Muscle layer of colon (tissue), 2 donors: Measurements from ENCODE around the gene CROCC2.

ENCODE experiments used
- H3K27ac ChIP-seq: one replicate; pipeline ENCODE4 v1.7.0; 2013; ENCODE audit warnings: low read depth, mild to moderate bottlenecking, low read length, moderate library complexity
- H3K27me3 ChIP-seq, 2 donors: one replicate each; pipeline ENCODE4 v1.7.0; 2013; ENCODE audit warnings: low read length in 2 of 2, mild to moderate bottlenecking in 2 of 2; ENCODE audit not compliant: insufficient read depth in 2 of 2, control insufficient read depth in 1 of 2
- H3K36me3 ChIP-seq: one replicate; pipeline ENCODE4 v1.7.0; 2013; ENCODE audit warnings: mild to moderate bottlenecking, low read length; ENCODE audit not compliant: insufficient read depth
- H3K4me1 ChIP-seq: one replicate; pipeline ENCODE4 v1.7.0; 2013; ENCODE audit warnings: mild to moderate bottlenecking, low read length; ENCODE audit not compliant: insufficient read depth
- H3K4me3 ChIP-seq, 2 donors: one replicate each; pipeline ENCODE4 v1.7.0; 2013; ENCODE audit warnings: low read length in 2 of 2, low read depth in 1 of 2, mild to moderate bottlenecking in 1 of 2, moderate library complexity in 1 of 2
- H3K9ac ChIP-seq: one replicate; pipeline ENCODE4 v1.7.0; 2013; ENCODE audit warnings: low read length
- H3K9me3 ChIP-seq: one replicate; pipeline ENCODE4 v1.7.0; 2013; ENCODE audit warnings: mild to moderate bottlenecking, low read length
- donor health status: abdominal sarcoma.
- donor health status: Adenocarcinoma of cecum.

The CROCC2 gene

DNA sequence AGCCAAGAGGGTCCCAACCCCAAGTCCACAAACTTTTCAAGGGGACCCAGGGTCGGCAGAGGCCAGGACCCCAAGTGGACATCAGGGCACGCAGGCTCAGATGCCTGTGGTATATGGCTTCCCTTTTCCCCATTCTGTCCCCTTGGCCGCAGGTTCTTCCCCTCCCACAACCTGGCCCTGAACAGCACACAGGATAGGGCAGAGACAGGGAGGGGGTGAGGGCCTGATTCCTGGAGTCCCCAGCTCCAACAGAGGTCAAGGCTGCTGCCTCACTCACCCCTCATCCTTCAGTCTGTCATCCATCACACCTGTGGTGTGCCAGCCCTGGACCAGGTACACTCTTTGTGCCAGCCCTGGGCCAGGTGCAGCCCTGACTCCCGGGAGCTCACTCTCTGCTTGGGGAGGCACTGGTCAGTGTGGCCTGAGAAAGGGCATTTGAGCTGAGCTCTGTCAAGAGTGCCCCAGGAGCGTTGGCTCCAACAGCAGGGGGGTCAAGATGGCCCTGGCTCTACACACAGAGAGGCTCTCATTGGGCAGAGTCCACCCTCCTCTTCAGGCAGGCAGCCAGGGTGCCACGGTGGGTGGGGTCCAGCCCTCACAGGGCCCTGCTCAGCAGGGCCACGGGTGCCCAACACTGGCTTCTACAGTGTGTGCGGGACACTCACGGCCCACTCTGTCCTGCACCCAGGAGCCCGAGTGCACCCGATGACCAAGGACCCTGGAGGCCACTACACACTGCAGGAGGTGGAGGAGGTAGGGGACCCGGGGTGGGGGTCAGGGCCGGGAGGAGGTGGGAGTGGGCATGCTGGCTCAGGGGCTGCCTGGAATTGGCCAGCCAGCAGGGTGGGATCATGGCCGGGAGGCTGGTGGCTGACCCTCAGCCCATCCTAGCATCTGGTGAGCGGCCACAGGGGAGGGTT is 35.9 kb upstream of the CROCC2 start:
- H3K4me3 ChIP-seq: no peak overlapping the region
- no peaks in the 10 kb centered on the region for H3K9me3 ChIP-seq
- no peak overlapping the region for H3K27ac ChIP-seq
- H3K27me3 ChIP-seq: peaks cover 0 to 4% of the 10 kb centered on the region in 2 donors
- H3K9ac ChIP-seq: no peak overlapping the region
- H3K36me3 ChIP-seq: no peaks in the 10 kb centered on the region
- no peaks in the 10 kb centered on the region for H3K4me1 ChIP-seq

DNA sequence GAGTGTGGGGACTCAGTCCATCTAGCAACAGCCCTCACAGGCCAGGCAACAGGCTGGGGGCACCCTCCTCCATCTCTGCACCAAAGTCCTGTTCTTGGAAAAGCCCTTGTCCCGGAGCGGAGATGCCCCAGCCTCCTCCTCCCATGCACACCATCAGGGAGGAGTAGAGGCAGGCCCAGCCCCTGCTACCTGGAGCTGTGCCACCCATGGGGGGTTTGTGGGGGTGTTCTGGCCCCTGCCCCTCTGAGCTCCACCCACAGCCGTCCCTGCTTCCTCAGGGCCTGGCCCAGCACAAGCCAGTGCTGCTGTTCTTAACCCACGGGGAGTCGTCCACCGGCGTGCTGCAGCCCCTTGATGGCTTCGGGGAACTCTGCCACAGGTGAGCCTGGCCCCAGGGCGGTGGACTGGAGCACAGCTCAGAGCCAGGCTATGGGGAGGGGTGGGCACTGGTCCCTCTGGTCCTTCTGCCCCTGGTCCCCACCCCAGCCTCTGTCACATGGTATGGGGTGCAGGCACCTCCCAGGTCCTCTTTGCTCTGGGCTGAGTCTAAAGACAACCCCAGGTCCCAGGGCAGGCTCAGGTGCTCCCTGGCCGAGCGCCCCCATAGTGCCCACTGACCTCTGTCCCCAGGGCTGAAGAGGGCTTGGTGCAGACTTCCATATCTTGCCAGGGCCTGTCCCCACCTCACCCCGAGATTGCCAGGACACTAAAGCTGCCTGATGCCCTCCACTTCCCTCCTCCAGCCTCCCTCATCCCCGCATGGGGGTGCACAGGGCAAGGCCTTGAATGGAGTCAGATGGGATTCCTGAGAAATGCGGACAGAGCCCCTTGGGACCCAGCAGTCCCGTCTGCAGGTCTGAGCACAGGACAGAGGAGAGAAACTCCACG is 34.8 kb upstream of the CROCC2 start:
- no peak overlapping the region for H3K9ac ChIP-seq
- no peak overlapping the region for H3K27ac ChIP-seq
- peaks cover 0 to 4% of the 10 kb centered on the region in 2 donors for H3K27me3 ChIP-seq
- H3K9me3 ChIP-seq: no peaks in the 10 kb centered on the region
- no peak overlapping the region for H3K4me3 ChIP-seq
- no peaks in the 10 kb centered on the region for H3K36me3 ChIP-seq
- H3K4me1 ChIP-seq: no peaks in the 10 kb centered on the region

DNA sequence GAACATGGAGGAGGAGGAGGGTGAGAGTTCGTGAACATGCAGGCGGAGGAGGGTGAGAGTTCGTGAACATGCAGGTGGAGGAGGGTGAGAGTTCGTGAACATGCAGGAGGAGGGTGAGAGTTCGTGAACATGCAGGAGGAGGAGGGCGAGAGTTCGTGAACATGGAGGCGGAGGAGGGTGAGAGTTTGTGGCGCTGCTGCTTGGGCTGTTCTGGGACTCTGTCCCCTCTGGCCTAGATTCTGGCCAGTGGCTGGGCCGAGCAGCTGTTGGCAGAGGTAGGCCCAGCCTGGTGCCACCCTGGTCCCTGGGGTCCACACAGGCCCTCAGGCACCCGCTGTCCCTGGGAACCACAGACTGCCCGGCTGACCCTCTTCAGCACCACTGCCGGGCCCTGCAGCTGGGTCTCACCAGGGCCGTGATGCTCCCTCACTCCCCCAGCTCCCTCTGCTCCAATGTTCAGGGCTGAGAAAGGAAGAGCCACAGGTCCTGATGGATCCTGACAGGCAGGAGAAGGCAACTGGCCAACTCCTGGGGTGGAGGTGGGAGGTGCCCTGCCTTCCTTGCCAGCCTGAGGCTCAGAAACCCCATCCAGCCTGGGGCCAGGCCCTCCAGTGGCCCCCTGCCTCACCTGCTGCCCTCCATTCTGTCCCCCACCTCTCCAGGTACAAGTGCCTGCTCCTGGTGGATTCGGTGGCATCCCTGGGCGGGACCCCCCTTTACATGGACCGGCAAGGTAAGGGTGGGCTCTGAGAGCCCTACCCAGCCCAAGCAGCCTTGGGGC is 33.6 kb upstream of the CROCC2 start:
- Histone ChIP-seq H3K27ac (no peak overlapping the region), H3K4me1 (no peaks in the 10 kb centered on the region), H3K9ac (no peak overlapping the region), H3K36me3 (no peaks in the 10 kb centered on the region), H3K27me3 (peaks cover 0 to 4% of the 10 kb centered on the region in 2 donors), H3K9me3 (no peaks in the 10 kb centered on the region), H3K4me3 (no peak overlapping the region)

DNA sequence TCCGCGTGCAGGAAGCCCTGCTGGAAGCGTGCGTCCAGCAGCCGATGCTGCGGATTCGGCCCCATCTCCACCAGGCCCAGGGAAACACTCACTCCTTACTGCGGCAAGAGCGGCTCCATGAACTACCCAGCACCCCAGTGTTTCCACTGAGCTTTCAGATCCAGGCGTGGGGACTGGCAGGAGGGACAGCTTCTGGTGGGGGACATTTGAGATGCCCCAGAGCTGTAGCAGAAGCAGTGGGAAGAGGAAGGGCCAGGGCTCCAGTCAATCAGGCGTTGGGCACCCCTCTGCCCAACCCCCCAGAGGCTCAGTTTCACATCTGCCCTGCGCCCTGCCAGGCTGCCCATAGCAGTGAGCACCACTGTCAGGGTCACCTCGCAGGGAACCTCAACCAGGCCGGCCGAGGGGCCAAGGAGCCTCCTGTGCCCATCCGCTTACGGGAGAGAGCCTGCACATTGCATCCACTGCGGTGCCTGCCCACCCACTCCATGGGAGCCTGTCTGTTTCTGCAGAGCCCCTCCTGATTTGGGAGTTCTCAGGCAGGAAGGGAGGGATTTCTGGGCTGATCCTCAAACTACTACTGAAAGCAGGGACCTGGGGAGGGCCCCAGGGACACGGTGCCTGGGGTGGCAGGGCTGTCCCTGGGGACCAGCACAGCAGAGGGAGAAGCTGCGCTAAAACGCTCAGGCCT is 32.9 kb upstream of the CROCC2 start:
- Histone ChIP-seq H3K9me3 (no peaks in the 10 kb centered on the region), H3K4me3 (no peak overlapping the region), H3K27ac (no peak overlapping the region), H3K9ac (no peak overlapping the region), H3K36me3 (no peaks in the 10 kb centered on the region), H3K27me3 (peaks cover 0 to 4% of the 10 kb centered on the region in 2 donors), H3K4me1 (no peaks in the 10 kb centered on the region)

DNA sequence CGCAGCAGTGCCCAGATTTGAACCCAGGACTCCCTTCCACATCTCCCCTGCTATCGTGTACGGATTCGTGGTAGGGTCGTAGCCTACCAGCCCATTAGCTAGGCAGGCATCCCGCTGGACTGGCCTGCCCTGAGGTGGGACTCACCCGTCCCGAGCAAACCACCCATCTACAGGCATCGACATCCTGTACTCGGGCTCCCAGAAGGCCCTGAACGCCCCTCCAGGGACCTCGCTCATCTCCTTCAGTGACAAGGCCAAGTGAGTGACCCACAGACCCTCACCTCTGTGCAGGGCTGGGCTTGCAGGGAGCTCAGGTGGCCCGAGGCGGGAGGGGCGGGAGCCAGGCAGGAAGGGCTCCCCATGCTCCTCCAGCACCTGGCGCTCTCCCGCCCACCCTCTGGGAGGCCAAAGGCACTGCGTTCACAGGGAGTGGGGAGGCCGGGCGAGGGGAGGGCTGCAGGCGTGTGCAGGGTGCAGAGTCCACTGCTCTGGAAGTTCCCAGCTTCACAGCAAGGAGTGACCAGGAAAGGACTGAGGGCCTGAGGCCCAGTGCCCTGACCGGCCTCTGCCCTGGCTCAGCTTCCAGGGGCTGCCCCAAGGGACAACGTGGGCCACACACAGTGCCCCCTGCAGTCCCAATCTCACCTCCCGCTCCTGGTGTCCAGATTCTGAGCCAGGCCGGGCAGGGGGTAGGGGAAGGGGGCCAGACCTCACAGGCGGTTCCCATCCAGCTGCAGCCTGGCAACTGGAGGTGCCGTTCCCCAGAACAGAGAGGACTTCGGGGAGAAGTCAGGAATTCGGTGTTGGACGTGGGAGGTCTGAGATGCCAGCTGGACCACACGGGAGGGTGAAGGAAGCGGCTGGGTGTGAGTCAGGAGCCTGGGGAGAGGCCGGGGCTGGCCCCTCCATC is 32.1 kb upstream of the CROCC2 start:
- Histone ChIP-seq H3K4me3 (no peak overlapping the region), H3K27ac (no peak overlapping the region), H3K36me3 (no peaks in the 10 kb centered on the region), H3K27me3 (peaks cover 0 to under 1% of the 10 kb centered on the region in 2 donors), H3K9ac (no peak overlapping the region), H3K9me3 (no peaks in the 10 kb centered on the region), H3K4me1 (no peaks in the 10 kb centered on the region)

DNA sequence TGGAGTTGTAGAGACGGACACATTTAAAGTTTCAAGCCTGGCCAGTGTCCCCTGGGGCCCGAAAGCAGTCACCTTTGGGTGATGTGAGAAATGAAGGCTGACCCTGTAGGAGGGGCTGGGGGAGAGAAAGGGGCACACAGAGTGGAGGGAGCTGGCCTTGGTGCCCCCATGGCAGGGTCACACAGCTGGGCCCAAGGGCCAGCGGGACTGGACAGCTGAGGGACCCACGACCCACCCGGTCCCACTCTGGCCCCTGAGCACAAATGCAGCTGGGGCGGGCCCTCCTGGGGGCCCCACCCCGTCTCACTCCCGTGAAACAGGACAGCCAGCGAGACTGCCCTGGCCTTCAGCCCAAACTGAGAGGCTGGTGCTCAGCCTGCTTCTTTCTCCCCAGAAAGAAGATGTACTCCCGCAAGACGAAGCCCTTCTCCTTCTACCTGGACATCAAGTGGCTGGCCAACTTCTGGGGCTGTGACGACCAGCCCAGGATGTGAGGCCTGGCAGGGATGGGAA is 31.4 kb upstream of the CROCC2 start:
- H3K27ac ChIP-seq: no peak overlapping the region
- no peaks in the 10 kb centered on the region for H3K4me1 ChIP-seq
- H3K9ac ChIP-seq: no peak overlapping the region
- no peaks in the 10 kb centered on the region for H3K27me3 ChIP-seq
- no peaks in the 10 kb centered on the region for H3K9me3 ChIP-seq
- no peaks in the 10 kb centered on the region for H3K36me3 ChIP-seq
- H3K4me3 ChIP-seq: no peak overlapping the region

DNA sequence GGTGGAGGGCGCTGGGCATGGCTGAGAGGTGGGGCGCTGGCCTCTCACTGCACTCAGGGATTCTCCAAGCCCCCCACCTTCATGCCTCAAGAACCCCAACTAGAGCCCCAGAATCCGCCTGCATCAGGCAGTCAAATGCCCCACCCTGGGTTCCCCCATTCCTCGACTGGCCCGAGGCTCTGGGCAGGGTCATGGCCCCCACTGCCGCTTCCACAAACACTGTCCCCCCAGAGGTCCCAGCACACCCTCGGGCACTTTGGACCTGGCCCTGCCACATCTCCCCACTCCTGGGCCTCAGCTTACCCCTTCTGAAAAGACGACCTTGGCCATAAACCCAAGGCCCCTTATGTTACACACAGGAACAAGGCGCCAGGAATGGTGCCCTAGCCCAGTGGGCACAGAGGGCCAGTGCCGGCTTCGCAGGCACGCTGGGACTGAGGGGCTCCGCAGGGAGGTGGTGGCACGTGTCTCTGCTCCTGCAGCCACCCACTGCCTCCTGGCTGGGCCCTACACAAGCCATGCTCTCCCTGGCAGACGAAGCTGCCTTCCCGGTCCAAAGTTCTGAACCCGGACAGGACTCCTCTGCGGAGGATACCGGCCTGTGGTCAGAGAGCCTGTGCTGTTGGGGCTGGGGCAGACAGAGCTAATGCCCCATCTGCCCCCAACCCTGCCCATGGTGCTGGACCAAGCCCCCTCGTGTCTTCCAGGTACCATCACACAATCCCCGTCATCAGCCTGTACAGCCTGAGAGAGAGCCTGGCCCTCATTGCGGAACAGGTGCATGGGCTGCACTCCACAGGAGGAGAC is 30.7 kb upstream of the CROCC2 start:
- Histone ChIP-seq H3K27ac (no peak overlapping the region), H3K9ac (no peak overlapping the region), H3K9me3 (no peaks in the 10 kb centered on the region), H3K27me3 (no peaks in the 10 kb centered on the region), H3K4me3 (no peak overlapping the region), H3K4me1 (no peaks in the 10 kb centered on the region), H3K36me3 (no peaks in the 10 kb centered on the region)

DNA sequence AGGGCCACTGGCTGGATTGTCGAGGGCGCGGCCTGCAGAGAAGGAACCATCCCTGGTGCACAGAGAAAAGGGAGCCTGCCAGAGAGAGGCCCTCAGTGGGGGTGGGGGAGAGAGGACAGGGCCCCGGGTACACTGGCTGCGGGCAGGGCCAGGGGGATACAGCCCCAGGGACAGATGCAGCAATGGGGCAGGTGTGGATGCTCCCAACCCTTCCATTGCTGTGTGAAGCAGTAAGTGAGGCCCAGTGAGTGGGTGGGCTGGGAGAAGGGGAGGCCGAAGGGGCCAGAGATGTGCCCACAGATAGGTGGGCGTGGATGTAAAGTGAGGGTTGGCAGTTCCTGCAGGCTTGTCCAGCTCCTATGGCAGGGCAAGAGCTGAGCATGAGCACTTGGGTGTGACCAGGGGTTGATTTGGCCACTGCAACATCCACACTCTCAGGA is 30.1 kb upstream of the CROCC2 start:
- no peak overlapping the region for H3K27ac ChIP-seq
- H3K4me3 ChIP-seq: no peak overlapping the region
- H3K9ac ChIP-seq: no peak overlapping the region
- H3K36me3 ChIP-seq: no peaks in the 10 kb centered on the region
- no peaks in the 10 kb centered on the region for H3K27me3 ChIP-seq
- H3K9me3 ChIP-seq: no peaks in the 10 kb centered on the region
- no peaks in the 10 kb centered on the region for H3K4me1 ChIP-seq

DNA sequence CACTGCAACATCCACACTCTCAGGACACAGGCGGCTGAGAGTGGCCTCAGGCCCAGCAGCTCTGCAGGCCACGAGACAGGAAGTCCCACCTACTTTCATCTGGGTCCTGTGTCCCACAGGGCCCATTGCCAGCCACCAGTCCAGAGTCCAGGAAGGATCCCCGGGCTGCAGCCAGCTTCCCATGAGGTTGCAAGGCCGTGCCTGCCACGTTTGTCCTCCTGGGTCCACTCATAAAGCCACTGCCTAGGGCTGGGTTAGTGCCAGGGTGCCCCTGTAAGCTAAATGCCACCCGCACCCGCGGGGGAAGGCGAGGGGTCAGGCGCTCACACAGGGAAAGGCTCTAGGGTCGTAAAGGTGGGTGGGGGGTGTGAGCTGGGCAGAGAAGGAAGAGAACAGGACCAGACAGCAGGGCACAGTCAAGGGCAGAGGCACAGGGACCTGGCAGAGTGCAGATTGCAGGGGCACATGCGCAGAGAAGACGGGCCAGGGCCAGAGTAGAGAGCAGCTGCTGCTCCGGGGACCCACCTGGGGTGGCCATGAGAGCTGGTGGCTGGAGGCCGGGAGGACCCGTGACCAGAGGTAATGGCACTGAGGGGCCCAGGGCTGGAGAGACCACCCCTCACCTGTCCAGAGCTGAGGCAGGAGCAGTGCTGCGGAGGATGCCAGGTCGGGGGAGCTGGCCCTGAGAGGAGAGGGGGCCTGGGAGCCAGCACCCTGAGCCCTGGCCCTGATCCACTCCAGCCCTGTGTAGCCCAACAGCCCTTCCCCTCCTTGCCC is 29.5 kb upstream of the CROCC2 start:
- H3K27ac ChIP-seq: no peak overlapping the region
- H3K27me3 ChIP-seq: no peaks in the 10 kb centered on the region
- H3K9me3 ChIP-seq: no peaks in the 10 kb centered on the region
- H3K4me3 ChIP-seq: no peak overlapping the region
- no peaks in the 10 kb centered on the region for H3K4me1 ChIP-seq
- no peaks in the 10 kb centered on the region for H3K36me3 ChIP-seq
- H3K9ac ChIP-seq: no peak overlapping the region
